ENCODE data around the gene CXCL12.

The CXCL12 gene

GRCh38 chr10:44416021-44416771 lies 31.3 kb upstream of the CXCL12 start:
- Histone ChIP-seq H3K4me3 (ENCODE audit: low read length) (no peak overlapping the region), H3K9me3 (ENCODE audit: low read length) (no peaks in the 10 kb centered on the region), H2AFZ (ENCODE audit: low read depth, low read length) (no peak overlapping the region), H3K36me3 (ENCODE audit: insufficient read depth, low read length) (no peaks in the 10 kb centered on the region), H3K4me1 (ENCODE audit: insufficient read depth, low read length) (no peaks in the 10 kb centered on the region), H3K27me3 (ENCODE audit: insufficient read depth, low read length) (no peaks in the 10 kb centered on the region)

DNA sequence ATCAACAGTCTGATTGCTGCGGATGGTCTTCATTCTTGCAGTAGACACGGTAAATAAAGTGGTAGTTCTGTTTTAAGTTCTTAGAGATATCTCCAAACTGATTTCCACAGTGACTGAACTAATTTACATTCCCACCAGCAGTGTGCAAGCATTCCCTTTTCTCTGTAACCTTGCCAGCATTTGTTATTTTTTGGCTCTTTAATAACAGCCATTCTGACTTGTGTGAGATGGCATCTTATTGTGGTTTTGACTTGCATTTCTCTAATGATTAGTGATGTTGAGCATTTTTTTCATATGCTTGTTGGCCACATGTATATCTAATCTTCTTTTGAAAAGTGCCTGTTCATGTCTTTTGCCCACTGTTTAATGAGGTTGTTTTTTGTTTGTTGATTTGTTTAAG lies 30.2 kb upstream of the CXCL12 start:
- Histone ChIP-seq H3K27me3 (ENCODE audit: insufficient read depth, low read length) (peaks cover 2% of the 10 kb centered on the region), H3K4me1 (ENCODE audit: insufficient read depth, low read length) (no peaks in the 10 kb centered on the region), H2AFZ (ENCODE audit: low read depth, low read length) (no peak overlapping the region), H3K4me3 (ENCODE audit: low read length) (no peak overlapping the region), H3K36me3 (ENCODE audit: insufficient read depth, low read length) (no peaks in the 10 kb centered on the region), H3K9me3 (ENCODE audit: low read length) (no peaks in the 10 kb centered on the region)

GRCh38 chr10:44413416-44413815 lies 28.5 kb upstream of the CXCL12 start:
- Histone ChIP-seq H2AFZ (ENCODE audit: low read depth, low read length) (no peak overlapping the region), H3K4me3 (ENCODE audit: low read length) (no peak overlapping the region), H3K9me3 (ENCODE audit: low read length) (no peaks in the 10 kb centered on the region), H3K36me3 (ENCODE audit: insufficient read depth, low read length) (no peaks in the 10 kb centered on the region), H3K27me3 (ENCODE audit: insufficient read depth, low read length) (peaks cover 2% of the 10 kb centered on the region), H3K4me1 (ENCODE audit: insufficient read depth, low read length) (no peaks in the 10 kb centered on the region)

GRCh38 chr10:44411251-44411650 lies 26.4 kb upstream of the CXCL12 start:
- Histone ChIP-seq H3K27me3 (ENCODE audit: insufficient read depth, low read length) (peaks cover 2% of the 10 kb centered on the region), H3K9me3 (ENCODE audit: low read length) (no peaks in the 10 kb centered on the region), H3K4me1 (ENCODE audit: insufficient read depth, low read length) (no peaks in the 10 kb centered on the region), H2AFZ (ENCODE audit: low read depth, low read length) (no peak overlapping the region), H3K4me3 (ENCODE audit: low read length) (no peak overlapping the region), H3K36me3 (ENCODE audit: insufficient read depth, low read length) (no peaks in the 10 kb centered on the region)

DNA sequence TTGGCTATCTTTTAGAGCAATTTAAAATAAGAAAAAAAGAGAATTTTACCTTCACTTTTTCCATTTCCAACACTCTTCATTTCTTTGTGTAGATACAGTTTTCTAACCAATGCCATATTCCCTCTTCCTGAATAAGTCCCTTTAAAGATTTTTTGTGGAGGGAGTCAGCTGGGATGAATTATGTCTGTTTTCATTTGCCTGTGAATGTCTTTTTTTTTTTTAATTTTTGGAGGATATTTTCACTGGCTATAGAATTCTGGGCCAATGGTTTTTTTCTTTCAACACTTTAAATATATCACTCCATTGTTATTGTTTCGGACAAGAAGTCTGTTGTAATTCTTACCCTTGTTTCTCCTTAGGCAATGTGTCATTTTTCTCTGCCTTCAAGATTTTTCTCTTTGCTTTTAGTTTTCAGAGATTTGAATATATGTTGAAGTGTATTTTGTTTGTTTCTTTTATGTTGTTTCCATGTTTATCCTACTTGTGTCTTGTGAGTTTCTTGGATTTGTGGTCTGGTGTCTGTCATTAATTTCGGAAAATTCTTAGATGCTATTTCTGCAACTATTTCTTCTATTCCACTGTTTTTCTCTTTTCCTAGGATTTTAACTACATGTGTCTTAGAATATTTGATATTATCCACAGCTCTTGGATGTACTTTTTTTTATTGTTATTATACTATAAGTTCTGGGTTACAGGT lies 20.0 kb upstream of the CXCL12 start:
- no peak overlapping the region for H2AFZ ChIP-seq (ENCODE audit: low read depth, low read length)
- no peak overlapping the region for H3K4me3 ChIP-seq (ENCODE audit: low read length)
- H3K36me3 ChIP-seq (ENCODE audit: insufficient read depth, low read length) = no peaks in the 10 kb centered on the region
- H3K27me3 ChIP-seq (ENCODE audit: insufficient read depth, low read length) = no peaks in the 10 kb centered on the region
- no peaks in the 10 kb centered on the region for H3K9me3 ChIP-seq (ENCODE audit: low read length)
- H3K4me1 ChIP-seq (ENCODE audit: insufficient read depth, low read length) = no peaks in the 10 kb centered on the region

- H3K36me3 ChIP-seq (ENCODE audit: insufficient read depth, low read length) = no peaks in the 10 kb centered on the region
- H3K4me3 ChIP-seq (ENCODE audit: low read length) = no peak overlapping the region
- H3K4me1 ChIP-seq (ENCODE audit: insufficient read depth, low read length) = no peaks in the 10 kb centered on the region
- H3K27me3 ChIP-seq (ENCODE audit: insufficient read depth, low read length) = peaks cover 6% of the 10 kb centered on the region
- H3K9me3 ChIP-seq (ENCODE audit: low read length) = no peaks in the 10 kb centered on the region
- H2AFZ ChIP-seq (ENCODE audit: low read depth, low read length) = no peak overlapping the region
These were observed 17.7 kb upstream of the CXCL12 start for GRCh38 chr10:44402465-44403195.

GRCh38 chr10:44400541-44400940 lies 15.6 kb upstream of the CXCL12 start:
- Histone ChIP-seq H3K9me3 (ENCODE audit: low read length) (no peaks in the 10 kb centered on the region), H3K4me3 (ENCODE audit: low read length) (no peak overlapping the region), H2AFZ (ENCODE audit: low read depth, low read length) (no peak overlapping the region), H3K27me3 (ENCODE audit: insufficient read depth, low read length) (peaks cover 6% of the 10 kb centered on the region), H3K4me1 (ENCODE audit: insufficient read depth, low read length) (no peaks in the 10 kb centered on the region), H3K36me3 (ENCODE audit: insufficient read depth, low read length) (no peaks in the 10 kb centered on the region)

- H2AFZ ChIP-seq (ENCODE audit: low read depth, low read length) = no peak overlapping the region
- no peak overlapping the region for H3K4me3 ChIP-seq (ENCODE audit: low read length)
- H3K27me3 ChIP-seq (ENCODE audit: insufficient read depth, low read length) = peaks cover 6% of the 10 kb centered on the region
- no peaks in the 10 kb centered on the region for H3K36me3 ChIP-seq (ENCODE audit: insufficient read depth, low read length)
- no peaks in the 10 kb centered on the region for H3K9me3 ChIP-seq (ENCODE audit: low read length)
- H3K4me1 ChIP-seq (ENCODE audit: insufficient read depth, low read length) = no peaks in the 10 kb centered on the region
These were observed 15.0 kb upstream of the CXCL12 start for GRCh38 chr10:44399659-44400451.

DNA sequence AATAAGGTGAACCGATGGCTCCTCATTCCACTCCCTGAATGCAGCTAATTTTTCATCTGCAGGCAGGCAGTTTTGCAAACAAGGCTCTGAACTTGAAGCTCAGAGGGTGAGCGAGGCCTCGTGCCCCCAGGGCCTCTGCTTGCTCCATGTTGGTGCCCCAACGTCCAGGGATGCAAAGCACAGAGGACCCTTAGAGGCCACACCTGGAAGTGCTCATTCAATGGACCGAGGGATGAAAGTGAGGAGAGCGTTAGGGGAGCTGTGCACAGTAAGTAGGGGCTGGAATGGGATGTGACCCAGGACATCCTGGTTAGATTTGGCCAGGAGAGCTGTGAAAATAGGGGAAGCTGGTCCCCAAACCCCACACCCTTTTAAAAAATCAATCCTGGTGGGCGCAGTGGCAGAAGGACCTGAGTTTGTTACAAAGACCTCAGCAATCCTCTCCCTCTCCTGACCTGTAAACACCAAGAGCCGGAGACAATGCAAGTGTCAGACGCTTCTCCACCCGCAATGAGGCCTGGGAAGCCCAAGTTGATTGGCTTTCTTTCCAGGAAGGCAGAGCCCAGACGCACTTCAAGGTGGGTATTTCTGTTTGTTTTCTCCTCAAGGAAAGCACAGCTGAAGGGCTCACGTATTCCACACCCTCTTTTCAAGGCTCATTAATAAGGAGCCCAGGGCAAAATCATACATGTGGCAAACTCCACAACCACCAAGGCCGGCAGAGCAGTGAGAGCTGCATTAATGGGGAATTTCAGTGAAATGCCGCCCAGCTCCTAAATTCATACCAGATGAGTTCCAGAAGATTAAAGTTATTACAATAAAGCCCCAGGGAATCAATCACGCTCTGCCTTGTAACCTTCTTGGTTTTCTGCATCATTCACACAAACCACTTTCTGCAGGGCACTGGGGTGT lies 14.1 kb upstream of the CXCL12 start:
- Histone ChIP-seq H3K4me1 (ENCODE audit: insufficient read depth, low read length) (no peaks in the 10 kb centered on the region), H3K4me3 (ENCODE audit: low read length) (no peak overlapping the region), H3K27me3 (ENCODE audit: insufficient read depth, low read length) (peaks cover 6% of the 10 kb centered on the region), H3K9me3 (ENCODE audit: low read length) (no peaks in the 10 kb centered on the region), H3K36me3 (ENCODE audit: insufficient read depth, low read length) (no peaks in the 10 kb centered on the region), H2AFZ (ENCODE audit: low read depth, low read length) (no peak overlapping the region)

DNA sequence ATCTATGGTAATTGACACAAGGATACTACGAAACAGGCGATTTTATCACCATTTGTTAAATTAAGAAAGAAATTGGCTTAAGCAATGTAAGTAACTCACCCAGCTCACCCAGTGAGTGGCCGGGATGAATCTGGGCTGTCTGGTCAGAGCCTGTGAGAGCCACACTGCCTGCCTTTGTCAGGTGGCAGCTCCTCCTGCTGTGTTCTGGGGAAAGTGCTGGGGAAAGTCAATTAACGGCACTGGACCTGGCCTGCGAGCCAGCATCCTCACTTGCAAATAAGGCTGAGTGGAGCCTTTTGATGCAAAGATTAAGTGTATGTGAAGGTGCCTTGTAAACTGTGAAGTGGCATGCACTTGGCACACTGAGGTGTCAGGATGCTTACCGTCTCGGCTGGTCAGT lies 13.4 kb upstream of the CXCL12 start:
- peaks cover 6% of the 10 kb centered on the region for H3K27me3 ChIP-seq (ENCODE audit: insufficient read depth, low read length)
- H3K36me3 ChIP-seq (ENCODE audit: insufficient read depth, low read length) = no peaks in the 10 kb centered on the region
- H2AFZ ChIP-seq (ENCODE audit: low read depth, low read length) = no peak overlapping the region
- no peaks in the 10 kb centered on the region for H3K9me3 ChIP-seq (ENCODE audit: low read length)
- no peaks in the 10 kb centered on the region for H3K4me1 ChIP-seq (ENCODE audit: insufficient read depth, low read length)
- no peak overlapping the region for H3K4me3 ChIP-seq (ENCODE audit: low read length)

GRCh38 chr10:44397476-44398225 lies 12.8 kb upstream of the CXCL12 start:
- no peaks in the 10 kb centered on the region for H3K36me3 ChIP-seq (ENCODE audit: insufficient read depth, low read length)
- no peak overlapping the region for H3K4me3 ChIP-seq (ENCODE audit: low read length)
- peaks cover 6% of the 10 kb centered on the region for H3K27me3 ChIP-seq (ENCODE audit: insufficient read depth, low read length)
- H2AFZ ChIP-seq (ENCODE audit: low read depth, low read length) = no peak overlapping the region
- H3K4me1 ChIP-seq (ENCODE audit: insufficient read depth, low read length) = no peaks in the 10 kb centered on the region
- no peaks in the 10 kb centered on the region for H3K9me3 ChIP-seq (ENCODE audit: low read length)
